Upper lobe of left lung (tissue), 6 donors: Measurements from ENCODE around the gene WDR93. TPM values are rescaled to one million over a fixed set of nuclear protein-coding genes. Genes with fewer than 3 reads are reported as not detected.
A peak's percentile ranks its signal among the peaks of the same experiment; 100 is the strongest.

ENCODE experiments used
- ATAC-seq, 2 donors: fragments of 200-7000 bp; cut with Tn5 transposase; one replicate each; pipeline ENCODE4 v1.9.1; 2022; ENCODE audit warnings: mild to moderate bottlenecking in 2 of 2, moderate library complexity in 2 of 2; ENCODE audit not compliant: low FRiP score in 2 of 2
- DNase-seq, 2 donors: peaks; one replicate each; pipeline ENCODE4 v3.0.0-alpha.2; 2019 to 2020
- H3K27ac ChIP-seq, 4 donors: fragments of 200-600 bp; sonication (generic); one replicate each; pipeline ENCODE4 v1.5.1; 2016 to 2019
- H3K27me3 ChIP-seq, 4 donors: fragments of 200-600 bp; sonication (generic); one replicate each; pipeline ENCODE4 v1.5.1; 2017 to 2019
- H3K36me3 ChIP-seq, 4 donors: fragments of 200-600 bp; sonication (generic); one replicate each; pipeline ENCODE4 v1.5.1; 2016 to 2019
- H3K4me1 ChIP-seq, 4 donors: fragments of 200-600 bp; sonication (generic); one replicate each; pipeline ENCODE4 v1.5.1; 2018 to 2019
- H3K4me3 ChIP-seq, 4 donors: fragments of 200-600 bp; sonication (generic); one replicate each; pipeline ENCODE4 v1.5.1; 2017 to 2019; ENCODE audit warnings: mild to moderate bottlenecking in 2 of 4, moderate library complexity in 1 of 4
- H3K9me3 ChIP-seq, 4 donors: fragments of 200-600 bp; sonication (generic); one replicate each; pipeline ENCODE4 v1.5.1; 2018 to 2019
- EP300 ChIP-seq, 4 donors: sonication (generic); formaldehyde crosslinking; IDR thresholded peaks; one replicate each; pipeline ENCODE4 v1.5.1; 2017; ENCODE audit warnings: antibody characterized with exemption in 4 of 4, control low read depth in 2 of 4
- POLR2A ChIP-seq, 4 donors: fragments of 450-650 bp; IDR thresholded peaks; one replicate each; pipeline ENCODE4 v1.5.1; 2016 to 2017; ENCODE audit warnings: antibody characterized with exemption in 4 of 4, mild to moderate bottlenecking in 2 of 4
- POLR2AphosphoS5 ChIP-seq, 2 donors: sonication (generic); formaldehyde crosslinking; IDR thresholded peaks; one replicate each; pipeline ENCODE4 v1.5.1; 2017; ENCODE audit warnings: antibody characterized with exemption in 2 of 2
- whole genome bisulfite sequencing, 2 donors: methylation state at CpG; one replicate each; pipeline ENCODE4 v1.1.5; 2017 to 2018; 5-methylcytosine and 5-hydroxymethylcytosine counted together
- total RNA-seq, 6 donors: library from RNA; depleted of rRNA in 4 of 6; stranded (reverse); fragments of >200 nt in 4 of 6; gene quantifications; one replicate each; pipeline versions ENCODE4 v1.1.0 to v1.2.1, GENCODE V29; 2016 to 2021
- TF ChIP-seq, protein P1 (sequence below), 6 experiments: fragments of 450-650 bp in 4 of 6; fragments of 200-600 bp in 2 of 6; sonication (generic) in 2 of 6; IDR thresholded peaks; one replicate each; pipeline ENCODE4 v1.5.1; 2016 to 2019; ENCODE audit warnings: antibody characterized with exemption in 6 of 6
- donor health status: DM: no; HTN: no; CAD: no; lungs with moderate emphysema.
- donor health status: DM: no; HTN: yes; CAD: no; lungs with severe emphysema.

The WDR93 gene
- total RNA-seq, 6 donors from 2014 or later = 0.31 to 7.2 (median 1.9) TPM

DNA sequence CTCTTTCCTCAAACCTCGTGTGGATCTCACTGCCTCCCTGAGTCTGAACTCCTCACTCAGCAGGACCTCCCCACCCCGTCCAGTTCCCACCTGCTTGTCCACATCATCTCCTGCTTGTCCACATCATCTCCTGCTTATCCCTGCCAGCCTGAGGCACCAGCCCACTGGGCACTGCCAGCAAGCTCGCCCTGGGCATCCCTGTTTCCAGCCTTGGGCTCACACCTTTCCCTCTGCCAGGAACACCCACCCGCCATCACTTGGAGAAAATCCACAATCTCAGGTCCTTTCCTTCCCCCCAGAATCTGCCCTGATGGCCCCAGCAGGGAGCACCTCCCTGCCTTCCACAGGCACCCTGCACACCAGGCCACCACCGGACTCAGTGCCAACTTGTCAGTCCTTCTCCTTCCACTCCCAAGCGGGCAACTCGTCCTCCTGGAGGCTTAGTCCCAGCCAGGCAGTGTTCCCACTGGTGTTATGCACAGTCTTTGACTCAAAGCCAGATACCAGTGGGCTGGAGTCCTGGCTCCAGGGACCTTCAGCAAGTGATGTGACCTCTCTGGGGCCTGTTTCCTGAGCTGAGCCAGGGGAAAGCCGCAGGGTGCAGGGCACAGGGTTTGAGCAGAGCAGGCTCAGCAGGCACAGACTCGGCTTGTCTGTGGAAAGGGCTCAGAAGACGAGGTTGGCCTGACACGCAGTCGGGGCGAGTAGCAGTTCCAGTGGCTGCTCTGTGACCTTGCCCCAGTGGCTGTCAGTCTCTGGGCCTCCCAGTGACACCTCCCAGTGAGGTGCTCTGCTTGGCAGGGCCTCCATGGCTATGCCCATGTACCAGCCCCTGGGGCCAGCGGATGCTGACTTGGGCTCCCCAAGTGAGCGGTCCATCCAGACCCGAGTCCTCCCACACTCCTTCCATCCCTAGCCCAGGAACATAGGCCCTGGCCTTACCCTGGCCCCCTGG, 76.0 kb downstream of the WDR93 start:
- no peaks in the 10 kb centered on the region for H3K36me3 ChIP-seq
- no peaks in the 10 kb centered on the region for H3K9me3 ChIP-seq
- H3K27ac ChIP-seq = no peak overlapping the region
- ATAC-seq (peak in 1 of 2 donors; percentile 44), DNase-seq (no peak)
- no peak overlapping the region for H3K4me3 ChIP-seq
- H3K27me3 ChIP-seq = no peaks in the 10 kb centered on the region
- H3K4me1 ChIP-seq = peaks cover 0 to 9% (median 3%) of the 10 kb centered on the region in 4 donors
- TF ChIP-seq EP300 (IDR thresholded peaks at IDR 0.05) = no peak
- no peak for TF ChIP-seq POLR2AphosphoS5 (IDR thresholded peaks at IDR 0.05)
- no peak for TF ChIP-seq POLR2A (IDR thresholded peaks at IDR 0.05)
- TF ChIP-seq, protein P1, sequence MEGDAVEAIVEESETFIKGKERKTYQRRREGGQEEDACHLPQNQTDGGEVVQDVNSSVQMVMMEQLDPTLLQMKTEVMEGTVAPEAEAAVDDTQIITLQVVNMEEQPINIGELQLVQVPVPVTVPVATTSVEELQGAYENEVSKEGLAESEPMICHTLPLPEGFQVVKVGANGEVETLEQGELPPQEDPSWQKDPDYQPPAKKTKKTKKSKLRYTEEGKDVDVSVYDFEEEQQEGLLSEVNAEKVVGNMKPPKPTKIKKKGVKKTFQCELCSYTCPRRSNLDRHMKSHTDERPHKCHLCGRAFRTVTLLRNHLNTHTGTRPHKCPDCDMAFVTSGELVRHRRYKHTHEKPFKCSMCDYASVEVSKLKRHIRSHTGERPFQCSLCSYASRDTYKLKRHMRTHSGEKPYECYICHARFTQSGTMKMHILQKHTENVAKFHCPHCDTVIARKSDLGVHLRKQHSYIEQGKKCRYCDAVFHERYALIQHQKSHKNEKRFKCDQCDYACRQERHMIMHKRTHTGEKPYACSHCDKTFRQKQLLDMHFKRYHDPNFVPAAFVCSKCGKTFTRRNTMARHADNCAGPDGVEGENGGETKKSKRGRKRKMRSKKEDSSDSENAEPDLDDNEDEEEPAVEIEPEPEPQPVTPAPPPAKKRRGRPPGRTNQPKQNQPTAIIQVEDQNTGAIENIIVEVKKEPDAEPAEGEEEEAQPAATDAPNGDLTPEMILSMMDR (IDR thresholded peaks at IDR 0.05) = no peak
- WGBS, 2 donors = 80 to 92% methylated on average over 5 to 16 of the region's 16 CpGs

DNA sequence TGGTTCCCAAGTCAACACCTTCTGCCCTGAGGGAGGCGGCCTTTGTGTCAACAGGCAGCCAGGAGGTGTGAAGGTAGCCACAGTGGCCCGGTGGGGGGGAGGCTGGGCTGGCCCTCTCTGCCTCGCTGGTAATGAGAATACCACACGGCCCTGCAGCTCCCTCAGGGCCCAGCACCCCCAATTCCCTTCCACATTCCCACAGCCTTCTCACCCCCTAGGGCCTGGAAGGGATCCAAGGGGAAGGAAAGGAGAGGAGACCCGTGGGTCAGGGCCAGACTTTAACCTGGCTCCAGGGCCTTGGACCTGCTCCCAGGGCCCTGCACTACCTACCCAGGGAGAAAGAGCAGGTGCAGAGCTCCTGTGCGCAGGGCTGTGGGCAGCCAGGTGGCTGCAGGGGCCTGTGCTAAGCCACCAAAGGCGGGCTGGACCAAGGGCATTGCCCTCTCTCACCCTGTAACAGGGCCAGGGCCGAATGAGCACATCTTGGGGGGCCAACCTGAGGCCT, 76.9 kb downstream of the WDR93 start:
- WGBS, 2 donors = 60 to 71% methylated on average over 3 to 8 of the region's 8 CpGs
- H3K36me3 ChIP-seq = no peaks in the 10 kb centered on the region
- DNase-seq (no peak), ATAC-seq (peak; percentile 2 to 16)
- H3K27me3 ChIP-seq = no peaks in the 10 kb centered on the region
- TF ChIP-seq, protein P1 (IDR thresholded peaks at IDR 0.05) = no peak
- TF ChIP-seq POLR2A (IDR thresholded peaks at IDR 0.05) = no peak
- TF ChIP-seq EP300 (IDR thresholded peaks at IDR 0.05) = no peak
- no peak for TF ChIP-seq POLR2AphosphoS5 (IDR thresholded peaks at IDR 0.05)
- no peaks in the 10 kb centered on the region for H3K9me3 ChIP-seq
- H3K27ac ChIP-seq = peak overlapping the region in 1 of 4 donors; percentile 7
- no peak overlapping the region for H3K4me3 ChIP-seq
- peaks cover 0 to 8% (median 0%) of the 10 kb centered on the region in 4 donors for H3K4me1 ChIP-seq

DNA sequence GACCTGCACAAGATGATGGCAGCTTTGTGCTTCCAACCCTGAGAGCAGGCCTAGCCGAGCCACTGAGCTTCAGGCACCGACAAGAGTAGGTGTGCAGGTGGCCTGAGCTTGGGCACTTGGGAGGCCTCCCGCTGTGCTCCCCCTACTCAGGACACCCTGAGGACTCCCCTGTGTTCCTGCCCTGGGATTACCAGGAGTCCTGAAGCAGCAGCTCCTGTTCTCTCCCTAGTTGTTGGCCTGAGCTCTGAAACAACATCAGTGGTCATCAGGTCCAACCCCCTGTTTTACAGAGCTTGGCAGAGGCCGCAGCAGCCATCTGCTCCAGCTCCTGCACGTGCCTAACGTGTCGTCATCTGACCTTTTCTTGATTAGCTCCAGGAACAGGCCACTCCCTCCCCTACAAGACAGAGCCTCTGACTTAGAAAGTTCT, 77.5 kb downstream of the WDR93 start:
- Histone ChIP-seq H3K36me3 (no peaks in the 10 kb centered on the region), H3K9me3 (no peaks in the 10 kb centered on the region), H3K27ac (peak overlapping the region in 1 of 4 donors; percentile 7), H3K4me3 (no peak overlapping the region), H3K27me3 (no peaks in the 10 kb centered on the region), H3K4me1 (peaks cover 0 to 8% (median 0%) of the 10 kb centered on the region in 4 donors)
- TF ChIP-seq POLR2A (IDR thresholded peaks at IDR 0.05) (no peak), POLR2AphosphoS5 (IDR thresholded peaks at IDR 0.05) (no peak), EP300 (IDR thresholded peaks at IDR 0.05) (no peak)
- TF ChIP-seq, protein P1 (IDR thresholded peaks at IDR 0.05) = no peak
- peak; percentile 9 to 20 for ATAC-seq
- 70 to 78% methylated on average over 4 to 6 of the region's 7 CpGs for WGBS, 2 donors
- no peak for DNase-seq

DNA sequence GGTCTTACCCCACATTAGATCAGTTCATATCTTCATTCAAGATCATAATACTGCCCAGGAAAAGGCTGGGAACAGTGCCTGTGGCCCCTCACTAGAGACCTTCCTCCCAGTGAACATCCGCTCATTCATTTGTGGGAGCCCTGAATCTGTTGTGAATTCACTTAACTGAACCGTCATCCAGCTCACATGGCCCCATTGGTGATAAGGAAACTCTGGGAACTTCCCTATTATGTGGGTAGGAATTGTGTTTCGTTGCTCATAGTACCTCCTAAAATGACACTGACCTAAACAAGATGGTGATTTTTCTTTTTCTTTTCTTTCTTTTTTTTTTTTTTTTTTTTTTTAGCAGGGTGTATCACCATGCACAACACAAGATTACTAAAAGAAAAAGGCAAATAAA, 78.8 kb downstream of the WDR93 start:
- Histone ChIP-seq H3K27ac (no peak overlapping the region), H3K27me3 (no peaks in the 10 kb centered on the region), H3K36me3 (no peaks in the 10 kb centered on the region), H3K4me3 (no peak overlapping the region), H3K4me1 (peaks cover 0 to 8% (median 0%) of the 10 kb centered on the region in 4 donors), H3K9me3 (no peaks in the 10 kb centered on the region)
- DNase-seq (no peak), ATAC-seq (no peak)
- WGBS, 2 donors = 73 to 76% methylated on average over 3 of the region's 3 CpGs
- no peak for TF ChIP-seq EP300 (IDR thresholded peaks at IDR 0.05)
- no peak for TF ChIP-seq POLR2A (IDR thresholded peaks at IDR 0.05)
- no peak for TF ChIP-seq POLR2AphosphoS5 (IDR thresholded peaks at IDR 0.05)
- TF ChIP-seq, protein P1 (IDR thresholded peaks at IDR 0.05) = no peak
